ENCODE results near the gene WASHC1.
"Not testable (repeated sequence)": the region's sequence is repeated elsewhere in the genome, so short reads cannot be mapped to it uniquely, and the experiment has no call there.

Gene WASHC1, protein sequence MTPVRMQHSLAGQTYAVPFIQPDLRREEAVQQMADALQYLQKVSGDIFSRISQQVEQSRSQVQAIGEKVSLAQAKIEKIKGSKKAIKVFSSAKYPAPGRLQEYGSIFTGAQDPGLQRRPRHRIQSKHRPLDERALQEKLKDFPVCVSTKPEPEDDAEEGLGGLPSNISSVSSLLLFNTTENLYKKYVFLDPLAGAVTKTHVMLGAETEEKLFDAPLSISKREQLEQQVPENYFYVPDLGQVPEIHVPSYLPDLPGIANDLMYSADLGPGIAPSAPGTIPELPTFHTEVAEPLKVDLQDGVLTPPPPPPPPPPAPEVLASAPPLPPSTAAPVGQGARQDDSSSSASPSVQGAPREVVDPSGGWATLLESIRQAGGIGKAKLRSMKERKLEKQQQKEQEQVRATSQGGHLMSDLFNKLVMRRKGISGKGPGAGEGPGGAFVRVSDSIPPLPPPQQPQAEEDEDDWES

DNA sequence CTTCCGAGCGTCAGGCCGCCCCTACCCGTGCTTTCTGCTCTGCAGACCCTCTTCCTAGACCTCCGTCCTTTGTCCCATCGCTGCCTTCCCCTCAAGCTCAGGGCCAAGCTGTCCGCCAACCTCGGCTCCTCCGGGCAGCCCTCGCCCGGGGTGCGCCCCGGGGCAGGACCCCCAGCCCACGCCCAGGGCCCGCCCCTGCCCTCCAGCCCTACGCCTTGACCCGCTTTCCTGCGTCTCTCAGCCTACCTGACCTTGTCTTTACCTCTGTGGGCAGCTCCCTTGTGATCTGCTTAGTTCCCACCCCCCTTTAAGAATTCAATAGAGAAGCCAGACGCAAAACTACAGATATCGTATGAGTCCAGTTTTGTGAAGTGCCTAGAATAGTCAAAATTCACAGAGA lies at the start of gene WASHC1:
Gene WASHC1 (minus strand): TSS at position 101 of the 400 bp plus-strand sequence. CDS start 4,457 bp downstream, outside the sequence.
- DNase-seq (ENCODE audit: low read depth), result not testable (repeated sequence)

- DNase-seq (ENCODE audit: low read depth), result not testable (repeated sequence)
Observed at GRCh38 chr9:78333-78732, 49.1 kb upstream of the WASHC1 start.

DNA sequence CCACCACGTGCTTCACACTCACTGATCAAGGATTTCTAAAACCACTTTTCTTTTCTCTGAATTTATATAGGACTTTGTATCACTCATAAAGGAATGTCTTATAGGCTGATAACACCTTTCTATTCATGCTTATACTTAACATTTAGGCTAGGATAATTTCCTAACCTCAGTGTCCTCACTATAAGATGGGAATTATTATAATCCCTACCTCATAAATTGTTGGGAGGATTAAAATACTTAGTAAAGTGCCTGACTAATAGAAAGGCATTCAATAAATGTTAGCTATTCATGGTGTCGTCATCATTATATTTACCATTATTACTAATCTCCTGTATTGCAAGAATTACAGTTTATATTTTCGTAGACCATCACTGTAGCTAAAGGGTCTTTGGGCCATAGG lies 47.1 kb upstream of the WASHC1 start:
- not testable (repeated sequence) for DNase-seq (ENCODE audit: low read depth)

DNA sequence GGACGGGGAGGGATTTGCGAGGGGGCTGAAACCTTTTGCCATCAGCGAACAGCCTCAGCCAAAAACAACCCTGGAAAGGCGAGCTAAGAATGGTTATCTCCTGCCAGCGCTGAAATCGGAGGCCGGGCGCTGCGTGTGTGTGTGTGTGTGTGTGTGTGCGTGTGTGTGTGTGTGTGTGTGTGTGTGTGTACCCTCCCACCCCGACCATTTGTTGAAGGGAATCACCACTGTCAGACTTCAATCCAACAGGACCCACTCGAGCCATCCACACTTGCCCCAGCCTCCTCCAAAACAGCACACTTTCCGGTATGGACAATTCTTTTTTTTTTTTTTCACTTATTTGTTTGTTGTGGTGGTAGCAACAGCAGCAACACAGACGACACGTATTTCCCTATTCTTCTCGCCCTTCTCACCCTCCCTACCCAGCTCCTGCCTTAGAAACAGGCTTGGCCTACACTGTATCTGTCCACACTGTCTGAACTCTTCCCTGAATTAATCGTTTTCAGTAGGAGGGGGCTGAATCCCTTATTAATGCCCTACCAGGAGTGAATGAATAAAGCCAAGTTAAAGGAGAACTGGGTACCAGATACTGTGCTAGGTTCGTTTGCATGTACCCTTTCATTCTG lies 44.8 kb upstream of the WASHC1 start:
- not testable (repeated sequence) for DNase-seq (ENCODE audit: low read depth)

DNA sequence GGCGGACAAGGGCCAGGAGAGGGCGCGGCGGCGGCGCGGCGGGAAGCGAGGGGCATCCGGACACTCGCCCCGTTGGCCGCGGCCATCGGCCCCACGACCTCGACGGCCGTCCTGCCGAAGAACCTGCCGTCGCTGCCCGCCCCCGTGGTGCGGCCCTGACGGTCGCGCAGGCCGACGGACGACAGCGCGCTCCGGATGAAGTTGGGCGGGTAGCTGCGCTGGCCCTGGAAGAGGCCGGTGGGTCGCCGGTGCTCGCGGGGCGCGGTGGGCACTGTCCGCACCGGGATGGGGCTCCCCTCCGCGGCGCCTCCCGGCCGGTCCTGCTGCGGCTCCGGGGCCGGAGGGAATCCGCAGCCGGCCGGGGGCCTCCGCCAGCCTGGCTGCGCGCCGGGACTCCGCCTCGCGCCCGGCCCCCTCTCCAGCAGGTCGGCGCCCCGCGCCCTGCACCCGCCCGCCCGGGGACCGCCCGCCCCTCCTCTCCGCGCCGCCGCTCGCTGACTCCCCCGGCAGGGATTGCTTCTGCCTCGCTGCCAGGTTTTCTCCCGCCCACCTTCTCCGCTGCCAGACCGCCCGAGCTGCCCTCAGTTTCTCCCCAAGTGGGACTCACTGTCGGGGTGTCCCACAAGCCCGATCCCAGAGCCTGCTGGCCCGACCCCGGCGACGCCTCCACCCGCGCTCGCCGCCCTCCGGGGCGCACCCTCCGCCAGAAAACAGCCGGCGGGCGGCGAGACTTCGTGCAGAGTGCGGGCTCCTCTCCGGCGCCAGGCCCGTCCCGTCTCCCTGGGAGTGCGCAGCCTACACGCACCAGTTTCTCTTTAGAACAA lies 44.0 kb upstream of the WASHC1 start:
- DNase-seq (ENCODE audit: low read depth), result peak; percentile 17

DNA sequence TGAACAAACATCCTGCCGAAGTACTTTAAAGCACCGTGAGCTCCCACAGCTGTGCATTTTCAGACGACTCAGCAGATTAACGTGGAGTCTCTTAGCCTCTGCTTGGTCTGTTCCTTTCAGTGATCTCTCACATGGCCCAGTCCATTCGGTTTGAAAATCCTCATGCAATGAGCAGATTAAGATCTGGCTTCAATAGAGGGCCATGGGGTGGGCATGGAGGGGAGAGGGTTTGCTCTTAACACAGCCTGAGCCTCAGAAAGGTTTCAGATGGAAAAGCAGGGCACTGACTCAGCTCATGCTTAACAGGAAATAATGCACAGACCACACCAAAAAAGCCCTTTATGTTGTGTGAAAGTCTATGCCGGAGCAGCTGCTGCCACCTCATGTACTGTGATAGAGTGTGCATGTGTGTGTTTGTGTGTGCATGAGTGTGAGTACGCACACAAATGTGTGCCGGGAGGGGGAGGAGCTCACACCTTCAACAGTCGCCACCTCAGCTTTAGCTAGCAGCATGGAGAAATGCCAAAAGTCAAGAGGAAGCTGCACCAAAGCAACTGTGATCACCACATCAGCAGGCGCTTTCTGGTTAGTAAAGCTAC lies 33.9 kb upstream of the WASHC1 start:
- DNase-seq (ENCODE audit: low read depth), result not testable (repeated sequence)

- DNase-seq (ENCODE audit: low read depth), result peak; percentile 8
Observed at GRCh38 chr9:52678-53077, 23.4 kb upstream of the WASHC1 start.

DNA sequence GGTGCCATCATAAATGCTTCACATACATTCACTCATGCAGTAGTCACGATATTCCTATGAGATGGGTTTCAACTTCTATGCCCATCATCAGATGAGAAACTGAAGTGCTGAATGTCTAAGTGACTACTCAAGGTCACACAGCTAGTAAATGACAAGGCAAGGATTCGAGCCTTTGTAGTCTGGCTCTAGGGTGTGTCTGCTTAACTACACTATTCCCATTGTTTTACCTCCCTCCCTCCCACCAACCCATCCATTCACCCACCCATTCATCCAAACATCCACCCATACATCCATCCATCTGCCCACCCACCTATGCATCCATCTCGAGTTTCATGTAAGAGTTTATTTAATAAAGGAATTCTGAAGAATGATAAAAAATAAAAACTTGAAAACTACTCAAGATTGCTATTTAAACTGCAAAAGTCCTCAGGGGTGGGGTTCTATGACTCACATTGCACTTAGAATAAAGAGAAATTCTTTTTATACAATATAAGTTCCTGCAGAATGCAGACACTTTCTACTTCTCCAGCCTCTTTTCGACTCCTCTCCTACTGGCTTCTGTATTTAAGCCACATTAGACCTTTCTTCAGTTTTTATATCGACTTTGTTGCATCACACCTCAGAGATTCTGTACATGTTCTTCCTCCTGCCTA lies 19.1 kb upstream of the WASHC1 start:
- DNase-seq (ENCODE audit: low read depth), result peak; percentile 5

GRCh38 chr9:46639-47271 lies 17.5 kb upstream of the WASHC1 start:
- not testable (repeated sequence) for DNase-seq (ENCODE audit: low read depth)

DNA sequence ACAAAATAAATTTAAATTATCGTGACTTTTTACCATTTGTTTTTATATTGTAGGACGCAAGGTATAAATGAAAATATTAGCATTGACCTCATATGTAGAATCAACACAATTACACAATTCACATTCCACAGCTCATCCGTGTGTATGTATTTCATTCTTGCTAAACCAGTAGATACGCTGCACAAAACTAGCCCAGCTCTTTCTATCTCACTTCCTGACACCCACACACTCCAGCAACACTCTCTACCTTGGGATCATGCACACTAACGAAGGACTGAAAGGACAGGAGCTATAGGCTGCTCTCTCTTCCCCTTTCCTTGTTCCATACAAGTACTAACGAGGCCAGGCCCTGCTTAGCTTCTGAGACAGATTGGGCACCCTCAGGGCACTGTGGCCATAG lies 16.9 kb upstream of the WASHC1 start:
- DNase-seq (ENCODE audit: low read depth), result peak; percentile 48

GRCh38 chr9:45180-45878 lies 16.1 kb upstream of the WASHC1 start:
- not testable (repeated sequence) for DNase-seq (ENCODE audit: low read depth)

DNA sequence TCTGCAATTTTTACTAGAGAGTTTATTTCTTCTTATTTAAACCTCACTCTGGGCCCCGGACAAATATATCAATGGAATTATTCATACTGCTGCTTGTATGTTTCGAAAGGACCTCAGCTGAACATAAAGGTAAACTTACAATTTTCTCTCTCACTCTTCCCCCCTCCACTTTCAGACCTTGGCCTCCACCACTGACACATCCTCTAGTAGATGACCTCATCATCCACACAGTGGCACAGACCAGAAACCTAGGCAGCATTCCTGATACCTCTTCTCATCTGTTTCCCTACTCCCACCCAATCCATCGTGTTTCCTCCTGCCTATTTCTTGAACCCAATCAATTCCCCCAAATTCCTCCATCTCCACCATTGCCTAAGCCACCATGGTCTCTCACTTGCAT lies 15.2 kb upstream of the WASHC1 start:
- peak; percentile 3 for DNase-seq (ENCODE audit: low read depth)

GRCh38 chr9:43636-44035 lies 14.4 kb upstream of the WASHC1 start:
- DNase-seq (ENCODE audit: low read depth), result not testable (repeated sequence)

DNA sequence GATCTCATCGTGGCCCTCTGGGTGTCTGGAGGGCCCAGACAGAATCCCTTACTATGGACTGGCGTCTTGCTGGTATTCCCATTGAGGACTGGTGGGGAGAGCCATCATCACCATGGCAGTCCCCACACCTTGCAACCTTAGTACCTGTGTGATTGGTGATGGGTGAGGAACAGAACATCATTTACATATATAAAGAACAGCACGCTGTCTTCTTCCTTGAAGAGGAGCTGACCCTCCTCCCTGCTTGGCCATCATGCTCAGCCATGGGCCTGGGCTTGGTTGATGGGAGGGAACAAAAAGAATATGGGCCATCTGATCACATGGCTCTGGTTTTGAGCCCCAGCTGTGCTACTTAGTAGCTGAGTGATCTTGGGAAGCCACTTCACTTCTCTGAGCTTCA lies 13.9 kb upstream of the WASHC1 start:
- DNase-seq (ENCODE audit: low read depth), result not testable (repeated sequence)

DNA sequence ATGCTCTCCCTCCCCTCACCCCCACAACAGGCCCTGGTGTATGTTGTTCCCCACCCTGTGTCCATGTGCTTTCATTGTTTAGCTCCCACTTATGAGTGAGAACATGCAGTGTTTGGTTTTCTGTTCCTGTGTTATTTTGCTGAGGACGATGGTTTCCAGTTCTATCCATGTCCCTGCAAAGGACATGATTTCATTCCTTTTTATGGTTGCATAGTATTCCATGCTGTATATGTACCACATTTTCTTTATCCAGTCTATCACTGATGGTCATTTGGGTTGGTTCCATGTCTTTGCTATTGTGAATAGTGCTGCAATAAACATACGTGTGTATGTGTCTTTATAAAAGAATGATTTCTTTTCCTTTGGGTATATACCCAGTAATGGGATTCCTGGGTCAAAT lies 12.6 kb upstream of the WASHC1 start:
- not testable (repeated sequence) for DNase-seq (ENCODE audit: low read depth)

DNA sequence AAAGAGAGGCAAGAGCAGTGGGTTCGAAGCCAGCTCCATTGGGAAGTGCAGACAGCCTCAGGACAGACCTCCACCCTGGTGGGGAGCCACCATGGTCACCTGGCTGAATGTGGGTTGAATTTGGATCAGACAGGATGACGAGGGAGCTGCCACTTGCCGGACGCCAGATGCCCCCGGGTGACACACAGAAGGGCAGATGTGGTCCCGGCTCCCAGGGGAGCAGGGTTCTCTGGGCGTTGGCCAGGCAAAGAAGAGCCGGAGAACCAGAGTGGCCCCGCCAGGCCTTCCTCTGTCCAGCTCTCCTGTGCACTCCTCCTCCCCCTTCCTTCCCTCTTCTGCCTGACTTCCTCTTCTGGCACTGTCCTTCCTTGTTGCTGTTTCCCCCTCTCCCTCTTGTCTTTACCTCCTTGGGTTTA lies 12.0 kb upstream of the WASHC1 start:
- not testable (repeated sequence) for DNase-seq (ENCODE audit: low read depth)

GRCh38 chr9:32308-32707 lies 3.1 kb upstream of the WASHC1 start:
- DNase-seq (ENCODE audit: low read depth), result not testable (repeated sequence)

DNA sequence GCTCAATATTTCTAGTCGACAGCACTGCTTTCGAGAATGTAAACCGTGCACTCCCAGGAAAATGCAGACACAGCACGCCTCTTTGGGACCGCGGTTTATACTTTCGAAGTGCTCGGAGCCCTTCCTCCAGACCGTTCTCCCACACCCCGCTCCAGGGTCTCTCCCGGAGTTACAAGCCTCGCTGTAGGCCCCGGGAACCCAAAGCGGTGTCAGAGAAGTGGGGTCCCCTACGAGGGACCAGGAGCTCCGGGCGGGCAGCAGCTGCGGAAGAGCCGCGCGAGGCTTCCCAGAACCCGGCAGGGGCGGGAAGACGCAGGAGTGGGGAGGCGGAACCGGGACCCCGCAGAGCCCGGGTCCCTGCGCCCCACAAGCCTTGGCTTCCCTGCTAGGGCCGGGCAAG lies 481 bp downstream of the WASHC1 start:
- not testable (repeated sequence) for DNase-seq (ENCODE audit: low read depth)

DNA sequence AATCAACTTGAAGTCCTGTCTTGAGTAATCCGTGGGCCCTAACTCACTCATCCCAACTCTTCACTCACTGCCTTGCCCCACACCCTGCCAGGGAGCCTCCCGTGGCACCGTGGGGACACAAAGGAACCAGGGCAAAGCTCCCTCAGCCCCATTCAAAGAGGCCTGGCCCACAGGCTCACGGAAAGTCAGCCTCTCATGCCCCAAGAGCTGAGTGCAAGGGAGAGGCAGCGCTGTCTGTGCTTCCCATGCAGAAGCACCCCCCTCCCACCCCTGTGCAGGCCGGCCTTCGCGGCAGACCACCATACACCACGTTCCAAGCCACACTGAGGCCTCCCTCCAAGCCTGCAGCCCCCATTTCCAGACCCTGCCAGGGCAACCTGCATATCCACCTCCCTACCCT lies 7.6 kb downstream of the WASHC1 start:
- not testable (repeated sequence) for DNase-seq (ENCODE audit: low read depth)

DNA sequence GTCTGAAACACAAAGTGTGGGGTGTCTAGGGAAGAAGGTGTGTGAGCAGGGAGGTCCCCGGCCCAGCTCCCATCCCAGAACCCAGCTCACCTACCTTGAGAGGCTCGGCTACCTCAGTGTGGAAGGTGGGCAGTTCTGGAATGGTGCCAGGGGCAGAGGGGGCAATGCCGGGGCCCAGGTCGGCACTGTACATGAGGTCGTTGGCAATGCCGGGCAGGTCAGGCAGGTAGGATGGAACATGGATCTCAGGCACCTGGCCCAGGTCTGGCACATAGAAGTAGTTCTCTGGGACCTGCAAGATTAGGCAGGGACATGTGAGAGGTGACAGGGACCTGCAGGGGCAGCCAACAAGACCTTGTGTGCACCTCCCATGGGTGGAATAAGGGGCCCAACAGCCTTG lies 12.4 kb downstream of the WASHC1 start:
- DNase-seq (ENCODE audit: low read depth), result not testable (repeated sequence)
